HG03103 (cell line): ENCODE data around the gene FAM168A.
A peak's percentile ranks its signal among the peaks of the same experiment; 100 is the strongest.
"Not testable (repeated sequence)": the region's sequence is repeated elsewhere in the genome, so short reads cannot be mapped to it uniquely, and the experiment has no call there.

Experiments
- ATAC-seq: cut with Tn5 transposase; IDR thresholded peaks from one replicate; pipeline ENCODE4 v1.9.1; 2021; ENCODE audit warnings: low read depth; ENCODE audit not compliant: unreplicated experiment

FAM168A gene

GRCh38 chr11:73597336-73597955 is 466 bp downstream of the FAM168A start:
- peak; percentile 11 for ATAC-seq

- ATAC-seq: no peak
Observed at GRCh38 chr11:73596547-73596946, 1.4 kb downstream of the FAM168A start.

- ATAC-seq: no peak
Observed at GRCh38 chr11:73592640-73593039, 5.3 kb downstream of the FAM168A start.

- ATAC-seq: no peak
Observed at GRCh38 chr11:73591743-73592142, 6.2 kb downstream of the FAM168A start.

GRCh38 chr11:73590991-73591390 is 6.9 kb downstream of the FAM168A start:
- no peak for ATAC-seq

- no peak for ATAC-seq
Observed at GRCh38 chr11:73586791-73587190, 11.1 kb downstream of the FAM168A start.

GRCh38 chr11:73585834-73586575 is 11.9 kb downstream of the FAM168A start:
- no peak for ATAC-seq

GRCh38 chr11:73584831-73585230 is 13.1 kb downstream of the FAM168A start:
- no peak for ATAC-seq

GRCh38 chr11:73582653-73583052 is 15.3 kb downstream of the FAM168A start:
- ATAC-seq: no peak

GRCh38 chr11:73580749-73581148 is 17.2 kb downstream of the FAM168A start:
- not testable (repeated sequence) for ATAC-seq

GRCh38 chr11:73579641-73580434 is 18.1 kb downstream of the FAM168A start:
- ATAC-seq: no peak

- no peak for ATAC-seq
Observed at GRCh38 chr11:73578592-73579185, 19.2 kb downstream of the FAM168A start.

- no peak for ATAC-seq
Observed at GRCh38 chr11:73577496-73577917, 20.4 kb downstream of the FAM168A start.

- ATAC-seq: no peak
Observed at GRCh38 chr11:73576185-73576614, 21.7 kb downstream of the FAM168A start.

GRCh38 chr11:73571982-73572381 is 25.9 kb downstream of the FAM168A start:
- ATAC-seq: not testable (repeated sequence)

GRCh38 chr11:73570415-73571114 is 27.3 kb downstream of the FAM168A start:
- no peak for ATAC-seq

- no peak for ATAC-seq
Observed at GRCh38 chr11:73566977-73567755, 30.7 kb downstream of the FAM168A start.

GRCh38 chr11:73566422-73566821 is 31.5 kb downstream of the FAM168A start:
- ATAC-seq: no peak

- ATAC-seq: no peak
Observed at GRCh38 chr11:73565804-73566203, 32.1 kb downstream of the FAM168A start.

GRCh38 chr11:73564903-73565302 is 33.0 kb downstream of the FAM168A start:
- no peak for ATAC-seq
